ENCODE data around the gene STARD10. TPM values are rescaled to one million over a fixed set of nuclear protein-coding genes. Genes with fewer than 3 reads are reported as not detected.

Gene STARD10
- total and polyA plus RNA-seq, 2 donors (not counting 3 experiments of a cell fraction or from before 2014, with no cell fraction given): 16.1 to 22.5 TPM

DNA sequence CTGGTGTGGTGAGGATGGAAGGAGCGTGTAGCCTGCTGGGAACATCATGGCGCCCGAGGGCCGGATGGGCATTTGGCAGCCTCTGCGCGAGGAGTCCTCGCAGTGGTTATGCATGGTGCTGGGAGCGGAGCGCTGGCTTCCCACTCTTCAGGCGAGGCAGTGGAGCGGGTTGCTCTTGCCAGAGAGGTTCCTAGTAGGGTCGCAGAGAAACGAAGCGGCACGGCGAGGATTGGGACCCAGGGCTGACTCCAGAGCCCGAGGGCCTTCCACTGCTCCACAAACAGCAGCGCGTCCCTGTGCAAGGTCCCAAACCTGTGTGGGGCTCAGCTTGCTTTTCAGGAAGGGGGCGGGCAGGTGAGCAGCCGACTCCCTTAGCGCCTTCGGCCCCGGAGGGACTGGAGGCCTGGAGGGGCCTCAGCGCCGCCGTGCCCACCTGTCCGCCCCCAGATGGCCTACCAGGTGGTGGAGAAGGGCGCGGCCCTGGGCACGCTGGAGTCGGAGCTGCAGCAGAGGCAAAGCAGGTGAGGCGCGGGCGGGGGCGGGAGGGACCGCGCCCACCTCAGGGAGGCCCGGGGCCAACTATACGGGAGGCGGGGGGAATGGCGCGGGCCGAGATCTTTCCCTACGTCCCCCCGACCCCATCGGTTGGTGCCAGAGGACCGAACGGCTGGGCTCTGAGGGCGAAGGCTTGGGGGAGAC, 27.5 kb upstream of the STARD10 start:
- Histone ChIP-seq H3K9me1 (replicated peaks; ENCODE audit: control insufficient read depth, extremely low read depth, insufficient read depth, low read length) (no peaks in the 10 kb centered on the region), H3K79me2 (ENCODE audit: control insufficient read depth, insufficient read depth, low read length) (peaks cover 1% of the 10 kb centered on the region), H3K36me3 (ENCODE audit: control insufficient read depth in 2 of 2, extremely low read depth in 1 of 2, insufficient read depth in 2 of 2, low read length in 2 of 2) (peaks cover 5 to 6% of the 10 kb centered on the region in 2 experiments), H4K20me1 (replicated peaks; ENCODE audit: control insufficient read depth, extremely low read depth, insufficient read depth, low read length) (no peaks in the 10 kb centered on the region), H3K4me3 (replicated peaks in 1 of 3; ENCODE audit: insufficient read depth in 1 of 3, low read depth in 1 of 3, low read length in 3 of 3) (peak overlapping the region in 2 of 3 experiments; percentile 42 to 43), H3K4me1 (ENCODE audit: control insufficient read depth, extremely low read depth, insufficient read depth, low read length) (peaks cover 9% of the 10 kb centered on the region), H3K9me3 (replicated peaks; ENCODE audit: control insufficient read depth, insufficient read depth, low read length) (no peaks in the 10 kb centered on the region), H3K4me2 (ENCODE audit: insufficient read depth, low read length) (peak overlapping the region; percentile 57), H3K27ac (ENCODE audit: insufficient read depth, low read depth, low read length) (no peak overlapping the region), H3K9ac (replicated peaks; ENCODE audit: extremely low read depth, insufficient read depth, low read length) (peak overlapping the region; percentile 58), H2AFZ (ENCODE audit: low read depth, low read length) (peak overlapping the region; percentile 61), H3K27me3 (ENCODE audit: control insufficient read depth in 2 of 2, insufficient read depth in 2 of 2, low read length in 2 of 2) (no peaks in the 10 kb centered on the region)
- POLR2A ChIA-PET: no interaction called here
- dilution Hi-C loops (cut with MboI; ENCODE audit: extremely low pct_ligation_motif_present, low sequenced_read_pairs) (no loop called here), intact Hi-C loops (cut with micrococcal nuclease) (loop anchor here (10.0 kb wide), 1 partner anchor 553 kb away; the partner anchor contains the start of gene RELT)
- FAIRE-seq (no peak), DNase-seq (ENCODE audit: low read depth, low spot score) (no peak)
- CTCF ChIA-PET: interaction anchor here (1.3 to 3.0 kb wide), 4 partner anchors 35 to 364 kb away, joined by 3 to 23 read pairs (median 6); partner anchors contain the start of gene FCHSD2
- BruUV-seq (replicated peaks): no TSS peak
- TF ChIP-seq MYC (IDR thresholded peaks at IDR 0.05; ENCODE audit: low read depth, low read length) (no peak), FOS (IDR thresholded peaks at IDR 0.05; ENCODE audit: borderline replicate concordance, insufficient read depth, low read length) (no peak), GATA2 (IDR thresholded peaks at IDR 0.05; ENCODE audit: insufficient read depth, insufficient read length, low read depth, low read length) (no peak), POLR2A (IDR thresholded peaks at IDR 0.05; ENCODE audit: low read depth, low read length) (no peak), JUN (IDR thresholded peaks at IDR 0.05; ENCODE audit: borderline replicate concordance, insufficient read depth, insufficient read length, low read depth) (no peak), EZH2 (IDR thresholded peaks at IDR 0.05; ENCODE audit: borderline replicate concordance, low read depth, low read length, severe bottlenecking) (no peak), POLR2AphosphoS5 (IDR thresholded peaks at IDR 0.05; ENCODE audit: insufficient read depth, low read depth, low read length) (no peak)
- TF ChIP-seq, protein P1, sequence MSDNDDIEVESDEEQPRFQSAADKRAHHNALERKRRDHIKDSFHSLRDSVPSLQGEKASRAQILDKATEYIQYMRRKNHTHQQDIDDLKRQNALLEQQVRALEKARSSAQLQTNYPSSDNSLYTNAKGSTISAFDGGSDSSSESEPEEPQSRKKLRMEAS (IDR thresholded peaks at IDR 0.05; ENCODE audit: insufficient read depth, insufficient read length): no peak
- TF ChIP-seq, protein P2, sequence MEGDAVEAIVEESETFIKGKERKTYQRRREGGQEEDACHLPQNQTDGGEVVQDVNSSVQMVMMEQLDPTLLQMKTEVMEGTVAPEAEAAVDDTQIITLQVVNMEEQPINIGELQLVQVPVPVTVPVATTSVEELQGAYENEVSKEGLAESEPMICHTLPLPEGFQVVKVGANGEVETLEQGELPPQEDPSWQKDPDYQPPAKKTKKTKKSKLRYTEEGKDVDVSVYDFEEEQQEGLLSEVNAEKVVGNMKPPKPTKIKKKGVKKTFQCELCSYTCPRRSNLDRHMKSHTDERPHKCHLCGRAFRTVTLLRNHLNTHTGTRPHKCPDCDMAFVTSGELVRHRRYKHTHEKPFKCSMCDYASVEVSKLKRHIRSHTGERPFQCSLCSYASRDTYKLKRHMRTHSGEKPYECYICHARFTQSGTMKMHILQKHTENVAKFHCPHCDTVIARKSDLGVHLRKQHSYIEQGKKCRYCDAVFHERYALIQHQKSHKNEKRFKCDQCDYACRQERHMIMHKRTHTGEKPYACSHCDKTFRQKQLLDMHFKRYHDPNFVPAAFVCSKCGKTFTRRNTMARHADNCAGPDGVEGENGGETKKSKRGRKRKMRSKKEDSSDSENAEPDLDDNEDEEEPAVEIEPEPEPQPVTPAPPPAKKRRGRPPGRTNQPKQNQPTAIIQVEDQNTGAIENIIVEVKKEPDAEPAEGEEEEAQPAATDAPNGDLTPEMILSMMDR (IDR thresholded peaks at IDR 0.05; ENCODE audit: extremely low read depth in 1 of 2, insufficient read depth in 1 of 2, low read depth in 1 of 2, low read length in 2 of 2): no peak
